Measurements from ENCODE around the gene ATP5PD.
"Not testable (repeated sequence)": the region's sequence is repeated elsewhere in the genome, so short reads cannot be mapped to it uniquely, and the experiment has no call there.

Gene ATP5PD

DNA sequence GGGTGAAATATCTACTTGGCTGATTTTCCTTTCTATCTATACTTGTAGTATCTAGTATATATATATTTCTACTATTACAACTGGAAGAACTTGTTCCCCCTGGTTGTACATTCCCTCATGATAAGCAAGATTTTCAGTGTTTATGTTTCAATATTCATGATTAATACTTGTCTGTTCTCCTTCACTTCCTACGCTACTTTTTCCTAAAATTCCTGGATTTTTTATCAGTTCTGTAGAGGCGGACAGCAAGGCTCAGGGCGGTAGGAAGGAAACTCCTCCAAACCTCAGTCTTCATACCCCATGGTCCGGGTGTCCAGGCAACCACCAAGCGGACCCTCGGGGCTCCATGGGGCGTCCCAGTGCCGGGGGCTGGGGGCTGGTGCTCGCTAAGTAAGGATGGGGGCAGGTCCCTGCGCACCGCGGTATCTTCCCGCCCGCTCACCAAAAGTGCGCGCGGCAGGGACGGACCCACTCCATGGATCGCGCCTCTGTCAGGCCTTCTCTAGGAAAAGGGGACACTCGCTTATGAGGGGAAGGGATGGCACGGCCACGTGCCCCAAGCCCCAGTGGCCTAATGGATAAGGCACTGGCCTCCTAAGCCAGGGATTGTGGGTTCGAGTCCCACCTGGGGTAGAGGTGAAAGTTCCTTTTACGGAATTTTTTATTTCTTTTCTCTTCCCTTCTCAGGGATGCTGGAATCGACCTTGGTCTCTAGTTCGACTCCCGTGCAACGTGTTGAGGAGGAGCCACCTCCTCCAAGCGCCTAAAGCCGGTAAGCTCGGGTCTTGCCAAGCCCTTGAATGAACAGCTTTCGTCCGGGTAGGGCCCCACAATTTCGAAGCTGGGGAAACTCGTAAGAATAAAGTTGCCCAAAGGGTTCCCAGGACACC is 13.2 kb downstream of the ATP5PD start:
- H3K4me3 ChIP-seq (ENCODE audit: low read depth, low read length), result peak overlapping the region; percentile 73
- 0 out of 2 replicates have a peak, but pooled peaks have one; percentile 4 for TF ChIP-seq CTCF (IDR thresholded peaks at IDR 0.05; ENCODE audit: low read depth, low read length)

GRCh38 chr17:75032720-75033280 is 14.0 kb downstream of the ATP5PD start:
- no peak for TF ChIP-seq CTCF (IDR thresholded peaks at IDR 0.05; ENCODE audit: low read depth, low read length)

GRCh38 chr17:75031972-75032719 is 14.6 kb downstream of the ATP5PD start:
- H3K4me3 ChIP-seq (ENCODE audit: low read depth, low read length), result peak overlapping the region; percentile 73
- no peak for TF ChIP-seq CTCF (IDR thresholded peaks at IDR 0.05; ENCODE audit: low read depth, low read length)

More at GRCh38 chr17:75032720-75033280, 14.0 kb downstream of the ATP5PD start:
- peak overlapping the region; percentile 73 for H3K4me3 ChIP-seq (ENCODE audit: low read depth, low read length)

- TF ChIP-seq CTCF (IDR thresholded peaks at IDR 0.05; ENCODE audit: low read depth, low read length), result no peak
- H3K4me3 ChIP-seq (ENCODE audit: low read depth, low read length), result no peak overlapping the region
Measured at GRCh38 chr17:75030161-75030560, 16.6 kb downstream of the ATP5PD start.

DNA sequence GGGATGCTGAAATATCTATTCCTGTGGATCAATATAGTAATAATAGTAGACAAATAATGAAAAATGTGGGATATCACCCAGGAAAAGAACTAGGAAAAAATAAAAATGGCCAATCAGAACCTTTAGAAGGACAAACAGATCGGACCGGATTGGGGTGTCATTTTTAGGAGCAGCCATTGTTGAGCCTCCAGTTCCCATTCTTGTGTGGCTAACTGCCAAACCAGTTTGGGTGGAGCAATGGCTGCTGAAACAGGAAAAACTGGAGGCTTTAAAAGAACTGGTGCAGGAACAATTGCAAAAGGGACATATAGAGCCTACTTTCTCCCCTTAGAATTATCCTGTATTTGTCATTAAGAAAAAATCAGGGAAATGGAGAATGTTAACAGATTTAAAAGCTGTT is 20.1 kb downstream of the ATP5PD start:
- H3K4me3 ChIP-seq (ENCODE audit: low read depth, low read length), result not testable (repeated sequence)

DNA sequence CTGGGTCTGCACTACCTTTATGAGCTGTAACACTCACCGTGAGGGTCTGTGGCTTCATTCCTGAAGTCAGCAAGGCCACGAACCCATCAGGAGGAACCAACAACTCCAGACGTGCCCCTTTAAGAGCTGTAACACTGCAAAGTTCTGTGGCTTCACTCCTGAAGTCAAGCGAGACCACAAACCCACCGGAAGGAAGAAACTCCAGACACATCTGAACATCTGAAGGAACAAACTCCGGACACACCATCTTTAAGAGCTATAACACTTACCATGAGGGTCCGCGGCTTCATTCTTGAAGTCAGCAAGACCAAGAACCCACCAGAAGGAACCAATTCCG is 21.4 kb downstream of the ATP5PD start:
- not testable (repeated sequence) for H3K4me3 ChIP-seq (ENCODE audit: low read depth, low read length)

GRCh38 chr17:75024686-75025397 is 21.9 kb downstream of the ATP5PD start:
- no peak overlapping the region for H3K4me3 ChIP-seq (ENCODE audit: low read depth, low read length)
- no peak for TF ChIP-seq CTCF (IDR thresholded peaks at IDR 0.05; ENCODE audit: low read depth, low read length)

Data from WI38 (cell line).